Anterior cingulate cortex (tissue), 58 donors: ENCODE measurements around the gene ADCY1.

Experiments
- DNase-seq, 58 donors: peaks; one replicate each; lab custom pipeline; 2025; lab: John Stamatoyannopoulos, UW

ADCY1 gene

GRCh38 chr7:45661302-45661995, 87.3 kb downstream of the ADCY1 start:
- DNase-seq: peak in 1 of 58 donors; percentile 23

- no peak for DNase-seq
Measured at GRCh38 chr7:45662018-45662417, 87.8 kb downstream of the ADCY1 start.

DNA sequence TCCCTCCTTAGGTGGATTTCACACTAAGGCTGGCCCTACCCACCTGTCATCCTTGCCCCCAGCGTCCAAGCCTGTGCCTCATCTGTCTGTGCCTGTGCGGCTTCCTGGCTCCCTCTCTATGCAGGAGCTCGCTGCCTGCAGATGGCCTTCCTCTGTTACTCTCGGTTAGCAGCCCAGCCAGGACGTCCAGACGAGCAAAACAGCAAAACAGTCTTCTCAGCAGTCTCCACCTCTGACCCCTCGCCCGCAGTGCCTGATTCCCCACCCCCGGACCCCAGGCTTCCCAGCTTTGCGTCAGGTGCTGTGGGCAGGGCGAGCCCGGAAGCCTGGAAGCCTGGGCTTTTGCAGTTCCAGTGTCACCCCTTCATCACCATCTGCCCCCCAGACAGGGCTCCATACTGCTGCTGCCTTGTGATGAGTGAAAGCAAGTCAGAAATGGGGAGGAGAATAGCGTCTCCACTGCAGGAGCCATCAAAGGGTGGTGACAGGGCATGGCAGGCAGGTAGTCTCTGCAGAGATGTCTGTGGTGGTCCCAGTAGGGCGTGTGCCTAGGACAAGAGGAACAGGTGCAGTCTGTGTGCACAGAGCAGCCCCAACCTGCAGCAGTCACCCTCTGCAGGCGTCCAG, 88.5 kb downstream of the ADCY1 start:
- DNase-seq: no peak

DNA sequence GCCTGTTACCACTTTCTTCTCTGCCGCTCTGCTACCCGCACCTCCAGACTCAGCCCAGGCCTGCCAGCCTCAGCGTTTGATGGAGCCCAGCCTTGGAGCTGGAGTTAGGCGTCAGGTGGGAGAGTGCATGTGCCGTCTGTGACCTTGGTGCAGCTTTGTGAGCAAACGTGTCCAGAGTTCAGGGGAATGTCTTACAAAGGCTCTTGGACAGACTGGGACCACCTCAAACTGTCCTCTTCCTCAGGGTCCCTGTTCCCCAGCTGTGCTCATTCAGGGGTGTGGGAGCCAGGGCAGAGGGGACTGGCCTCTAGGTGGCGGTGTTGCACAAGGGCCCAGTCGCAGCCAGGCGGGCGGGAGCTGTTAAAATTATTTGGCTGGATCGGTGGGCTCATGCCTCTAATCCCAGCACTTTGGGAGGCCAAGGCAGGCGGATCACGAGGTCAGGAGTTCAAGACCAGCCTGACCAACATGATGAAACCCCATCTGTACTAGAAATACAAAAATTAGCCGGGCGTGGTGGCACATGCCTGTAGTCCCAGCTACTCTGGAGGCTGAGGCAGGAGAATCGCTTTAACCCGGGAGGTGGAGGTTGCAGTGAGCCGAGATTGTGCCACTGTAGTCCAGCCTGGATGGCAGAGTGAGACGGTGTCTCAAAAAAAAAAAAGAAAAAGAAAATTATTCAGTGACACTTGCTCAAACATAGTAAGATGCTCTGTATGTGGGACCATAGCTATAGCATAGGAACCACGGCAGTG, 89.2 kb downstream of the ADCY1 start:
- DNase-seq: peak in 4 of 58 donors; percentile 7 to 14 (median 13)

DNA sequence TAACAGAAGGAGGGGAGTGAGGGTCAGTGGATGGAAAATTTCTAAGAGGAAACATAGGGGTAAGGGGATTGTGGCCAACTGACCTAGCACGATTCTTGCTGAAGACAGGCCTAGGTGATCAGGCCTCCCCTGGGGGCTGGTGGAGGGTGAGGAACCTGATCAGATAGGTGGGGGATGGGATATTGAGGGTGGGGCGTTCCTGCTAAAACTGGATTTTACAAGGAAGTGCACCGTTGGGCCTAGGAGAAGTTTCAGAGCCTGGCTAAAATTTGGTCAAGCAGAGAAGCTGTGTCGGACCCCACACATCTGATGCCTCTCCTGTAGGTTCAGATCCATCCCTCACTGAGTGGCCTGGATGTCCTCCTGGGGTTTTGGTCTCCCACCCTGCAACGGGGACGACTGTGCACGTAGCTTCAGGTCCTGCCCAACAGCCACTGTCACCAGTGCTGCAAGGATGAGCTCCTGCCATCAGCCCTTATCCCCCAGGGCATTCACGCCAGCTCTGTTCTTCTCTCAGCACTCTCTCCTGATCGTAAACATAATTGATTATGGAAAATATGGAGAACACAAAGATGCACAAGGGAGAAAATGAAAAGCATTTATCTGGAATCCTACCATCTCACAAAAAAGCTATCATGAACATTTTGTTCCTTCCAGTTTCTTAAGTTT, 89.9 kb downstream of the ADCY1 start:
- no peak for DNase-seq

GRCh38 chr7:45665172-45665571, 91.0 kb downstream of the ADCY1 start:
- DNase-seq: no peak

DNA sequence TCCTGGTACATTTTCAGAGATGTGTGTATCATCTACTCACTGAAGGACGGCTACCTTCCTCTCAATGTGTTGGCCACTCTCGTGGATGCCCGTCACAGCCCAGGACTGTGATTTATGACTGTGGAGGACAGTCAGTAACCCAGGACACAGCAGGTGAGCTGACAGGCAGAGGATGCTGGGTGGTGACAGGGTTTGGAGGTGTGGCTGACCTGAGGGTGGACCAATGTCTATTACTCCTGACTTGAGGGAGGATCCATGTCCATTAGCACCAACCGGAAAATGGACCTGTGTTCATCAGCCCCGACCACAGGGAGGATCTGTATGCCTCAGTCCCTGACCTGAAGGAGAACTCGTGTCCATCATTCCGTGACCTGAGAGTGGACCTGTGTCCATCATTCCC, 96.1 kb downstream of the ADCY1 start:
- DNase-seq: no peak

DNA sequence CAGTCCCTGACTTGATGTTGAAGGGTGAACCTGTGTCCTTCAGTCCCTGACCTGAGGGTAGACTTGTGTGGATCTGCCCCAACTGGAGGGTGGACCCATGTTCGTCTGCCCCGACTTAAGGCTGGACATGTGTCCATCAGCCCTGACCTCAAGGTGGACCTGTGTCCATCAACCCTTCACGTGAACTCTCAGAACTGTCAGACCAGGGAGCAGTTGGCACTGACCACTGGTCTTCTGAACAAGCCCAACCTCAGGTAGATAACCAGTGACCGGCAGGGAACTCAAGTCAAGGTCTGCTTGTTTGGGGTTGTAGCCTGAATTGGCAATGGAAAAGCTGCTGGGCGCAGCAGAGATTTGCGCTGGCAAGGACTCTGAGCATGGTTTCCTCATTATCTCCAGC, 96.5 kb downstream of the ADCY1 start:
- DNase-seq: no peak

DNA sequence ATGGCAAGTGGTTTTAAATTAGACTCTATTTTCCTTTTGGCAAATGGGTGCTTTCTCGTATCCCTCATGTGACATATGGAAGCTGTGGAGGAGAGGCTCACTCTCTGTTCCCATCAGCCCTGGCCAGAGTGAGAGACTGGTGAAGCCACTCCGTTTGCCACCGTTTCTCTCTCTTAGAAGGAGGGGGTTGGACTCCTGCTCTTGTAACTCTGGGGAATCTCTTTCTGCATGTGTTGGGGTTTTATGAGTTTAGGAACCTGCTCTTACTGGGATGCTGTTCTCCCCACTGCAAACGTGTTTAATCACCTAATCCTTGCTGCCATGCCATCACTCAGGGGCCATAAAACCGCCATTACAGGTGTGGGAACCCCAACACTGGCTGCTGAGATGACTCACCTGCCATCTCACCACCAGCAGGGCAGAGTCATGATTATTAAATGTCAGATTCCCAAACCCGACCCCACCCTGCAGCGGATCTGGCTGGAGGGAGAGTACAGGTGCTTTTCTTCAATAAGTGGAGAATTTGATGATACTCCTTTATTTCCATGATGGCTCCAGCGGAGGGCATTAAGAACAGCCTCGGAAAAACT, 103.2 kb downstream of the ADCY1 start:
- no peak for DNase-seq

DNA sequence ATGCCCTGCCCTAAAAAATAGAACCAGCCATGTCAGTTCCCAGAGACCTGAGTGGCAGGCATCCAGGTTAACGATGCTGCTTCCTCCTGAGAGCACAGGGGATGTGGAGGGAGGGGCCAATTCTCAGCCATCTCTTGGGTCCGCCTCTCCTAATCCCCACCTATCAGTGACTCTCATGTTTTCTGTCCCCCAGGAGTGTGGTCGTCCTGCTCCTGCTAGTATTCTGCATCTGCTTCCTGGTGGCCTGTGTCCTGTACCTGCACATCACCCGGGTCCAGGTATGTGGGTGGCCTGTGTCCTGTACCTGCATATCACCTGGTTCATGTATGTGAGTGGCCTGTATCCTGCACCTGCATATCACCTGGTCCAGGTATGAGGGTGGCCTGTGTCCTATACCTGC, 105.3 kb downstream of the ADCY1 start:
- DNase-seq: no peak

DNA sequence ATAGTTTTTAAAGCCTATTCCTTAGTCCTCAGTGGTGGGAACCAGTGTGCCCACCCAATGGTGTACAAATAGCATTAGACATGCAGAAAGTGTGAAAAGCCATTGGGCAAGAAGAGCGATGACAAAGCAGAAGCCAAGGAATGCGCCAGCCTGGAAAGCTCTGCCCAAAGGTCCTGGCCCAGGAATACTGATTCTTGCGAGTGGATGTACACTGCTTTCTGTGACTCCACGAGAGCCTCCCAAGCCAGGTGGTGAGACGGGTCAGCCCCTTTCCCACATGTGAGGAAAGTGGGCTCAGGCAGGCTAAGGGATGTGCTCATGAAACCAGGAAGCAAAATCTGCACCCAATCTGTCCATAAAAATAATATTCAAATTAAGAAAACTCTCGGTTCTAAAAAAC, 106.6 kb downstream of the ADCY1 start:
- DNase-seq: no peak

GRCh38 chr7:45681596-45682357, 107.6 kb downstream of the ADCY1 start:
- DNase-seq: peak in 6 of 58 donors; percentile 8 to 44 (median 29)

- peak in 1 of 58 donors; percentile 35 for DNase-seq
Measured at GRCh38 chr7:45682358-45682735, 108.2 kb downstream of the ADCY1 start.

DNA sequence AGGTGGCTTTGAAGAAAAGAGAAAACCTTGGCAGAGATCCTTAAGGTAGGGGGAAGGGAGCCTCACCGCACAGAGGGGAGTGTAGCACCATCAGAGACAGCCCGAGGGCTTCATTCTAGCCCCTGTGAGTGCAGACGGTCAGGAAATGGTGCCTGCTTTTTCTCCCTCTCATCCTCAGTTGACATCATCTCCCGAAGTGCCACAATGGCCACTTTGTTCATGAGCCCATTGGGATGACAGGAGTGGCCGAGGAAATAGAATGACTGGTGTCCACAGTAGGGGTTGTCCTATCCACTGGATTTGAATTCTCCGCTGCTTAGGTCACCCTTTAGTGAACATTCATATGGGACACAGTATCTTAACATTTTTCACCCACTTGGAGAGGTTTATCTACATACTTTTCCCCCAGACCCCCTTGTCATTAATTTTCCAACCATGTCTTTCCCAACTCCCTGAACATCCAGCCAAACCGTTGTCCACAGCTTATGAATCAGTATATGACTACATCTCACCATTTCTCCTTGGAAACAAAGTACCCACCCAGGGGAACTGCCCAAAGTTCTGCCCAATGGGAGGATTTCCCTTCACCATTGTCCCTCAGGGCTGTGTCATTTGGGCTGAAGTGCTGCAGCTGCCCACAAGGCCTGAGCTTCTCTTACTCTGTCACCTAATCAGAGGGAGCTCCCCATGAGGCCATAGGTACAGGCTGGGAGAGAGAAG, 108.8 kb downstream of the ADCY1 start:
- DNase-seq: peak in 15 of 58 donors; percentile 20 to 69 (median 33)

GRCh38 chr7:45683556-45684148, 109.5 kb downstream of the ADCY1 start:
- no peak for DNase-seq

GRCh38 chr7:45684910-45685618, 110.9 kb downstream of the ADCY1 start:
- DNase-seq: no peak

GRCh38 chr7:45685619-45686240, 111.6 kb downstream of the ADCY1 start:
- DNase-seq: no peak
